AML-193 (cell line): ENCODE results near the gene DDX1.
"Not testable (repeated sequence)": the region's sequence is repeated elsewhere in the genome, so short reads cannot be mapped to it uniquely, and the experiment has no call there.

ENCODE experiments used
- DNase-seq, 2 experiments: peaks; one replicate each; lab custom pipeline; 2025; lab: John Stamatoyannopoulos, UW

DDX1 gene

GRCh38 chr2:15595936-15596335 is 4.3 kb downstream of the DDX1 start:
- DNase-seq: no peak

DNA sequence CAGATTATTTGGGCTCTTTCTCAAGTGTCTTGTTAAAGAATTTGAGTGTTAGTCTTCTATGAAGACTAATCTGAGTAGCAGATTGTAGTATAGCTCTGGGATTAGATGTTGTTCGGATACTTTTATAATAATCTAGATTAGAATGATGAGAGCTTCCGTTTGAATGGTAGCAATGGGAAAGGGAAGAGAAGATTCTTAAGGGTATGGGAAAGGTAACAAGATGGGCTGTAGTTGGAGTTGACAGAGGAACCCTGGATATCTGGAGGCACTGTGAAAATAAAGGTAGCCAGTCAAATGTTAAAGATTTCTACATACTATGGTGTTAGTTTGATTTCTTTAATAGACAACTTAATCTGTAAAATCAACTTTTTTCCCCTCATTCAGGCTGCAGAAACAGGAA is 4.7 kb downstream of the DDX1 start:
- DNase-seq: no peak

- no peak for DNase-seq
These were observed 5.3 kb downstream of the DDX1 start for GRCh38 chr2:15596968-15597367.

DNA sequence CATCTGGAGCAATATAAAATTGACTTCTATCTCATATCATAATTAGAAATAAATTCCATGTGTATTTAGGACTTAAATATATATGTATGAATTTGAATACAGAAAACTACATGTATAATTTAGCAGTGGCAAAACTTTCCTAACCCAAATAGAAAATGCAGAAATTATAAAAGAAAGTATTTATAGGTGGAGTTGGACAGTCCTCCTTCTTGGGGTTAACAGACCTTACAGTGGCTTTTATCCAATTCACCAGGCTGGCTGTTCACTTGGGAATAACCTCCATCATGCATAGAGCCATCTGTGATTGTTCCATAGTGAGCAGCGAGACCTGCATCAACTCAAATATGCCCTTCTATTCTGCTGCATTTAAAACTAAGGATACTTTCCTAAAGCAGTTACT is 8.3 kb downstream of the DDX1 start:
- DNase-seq: no peak

GRCh38 chr2:15601681-15602080 is 10.0 kb downstream of the DDX1 start:
- DNase-seq: no peak

GRCh38 chr2:15602393-15602792 is 10.7 kb downstream of the DDX1 start:
- no peak for DNase-seq

DNA sequence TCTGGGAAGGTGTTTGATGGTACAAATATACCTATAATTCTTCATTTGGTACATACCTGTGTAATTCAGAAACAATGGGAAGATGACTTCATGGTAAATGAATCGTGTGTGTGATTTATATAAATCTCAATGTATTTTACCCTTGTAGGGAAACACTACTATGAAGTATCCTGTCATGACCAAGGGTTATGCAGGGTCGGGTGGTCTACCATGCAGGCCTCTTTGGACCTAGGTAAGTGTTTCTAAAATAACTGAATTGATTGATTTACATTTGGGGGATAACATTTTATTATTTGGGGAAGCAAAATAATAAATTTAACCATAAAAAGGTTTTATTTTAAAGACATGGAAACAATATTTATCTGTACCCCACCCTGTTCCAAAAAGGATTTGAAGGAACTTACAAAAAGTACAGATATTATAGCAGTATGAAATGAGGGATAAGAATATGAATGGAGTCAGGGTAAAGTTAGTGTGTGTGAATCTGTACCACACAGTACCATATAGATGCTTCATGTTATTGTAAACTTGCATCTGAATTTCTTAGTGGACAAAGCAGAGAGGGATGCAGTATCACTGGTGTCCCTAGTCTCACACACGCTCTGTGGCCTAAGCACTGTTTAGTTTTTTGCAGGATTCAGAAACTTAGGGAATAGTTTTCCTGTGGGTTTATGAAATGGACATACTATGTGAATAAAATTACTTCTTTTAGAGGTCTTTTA is 11.5 kb downstream of the DDX1 start:
- DNase-seq: no peak

DNA sequence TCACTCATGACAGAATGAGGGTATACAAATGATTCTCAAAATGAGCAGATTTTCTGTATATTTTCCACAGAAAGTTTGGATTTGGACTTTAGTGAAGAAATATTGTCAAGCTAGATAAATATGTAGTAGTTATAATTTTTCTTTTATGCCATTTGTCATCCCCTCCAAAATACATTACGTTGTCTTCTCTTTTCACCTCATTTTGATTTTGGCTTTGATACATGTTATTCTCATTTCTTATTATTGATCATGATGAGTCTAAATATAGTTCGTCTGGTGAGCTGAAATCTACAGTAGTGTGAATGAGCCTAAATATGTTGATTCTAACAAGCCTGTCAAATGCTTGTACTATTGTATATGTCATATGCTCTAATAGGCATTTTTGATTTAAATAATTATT is 12.3 kb downstream of the DDX1 start:
- no peak for DNase-seq

GRCh38 chr2:15605721-15606120 is 14.1 kb downstream of the DDX1 start:
- no peak for DNase-seq

GRCh38 chr2:15606481-15607441 is 15.1 kb downstream of the DDX1 start:
- no peak for DNase-seq

GRCh38 chr2:15607709-15608391 is 16.2 kb downstream of the DDX1 start:
- no peak for DNase-seq

- DNase-seq: no peak
These were observed 16.7 kb downstream of the DDX1 start for GRCh38 chr2:15608392-15608761.

GRCh38 chr2:15609341-15610042 is 17.8 kb downstream of the DDX1 start:
- no peak for DNase-seq

DNA sequence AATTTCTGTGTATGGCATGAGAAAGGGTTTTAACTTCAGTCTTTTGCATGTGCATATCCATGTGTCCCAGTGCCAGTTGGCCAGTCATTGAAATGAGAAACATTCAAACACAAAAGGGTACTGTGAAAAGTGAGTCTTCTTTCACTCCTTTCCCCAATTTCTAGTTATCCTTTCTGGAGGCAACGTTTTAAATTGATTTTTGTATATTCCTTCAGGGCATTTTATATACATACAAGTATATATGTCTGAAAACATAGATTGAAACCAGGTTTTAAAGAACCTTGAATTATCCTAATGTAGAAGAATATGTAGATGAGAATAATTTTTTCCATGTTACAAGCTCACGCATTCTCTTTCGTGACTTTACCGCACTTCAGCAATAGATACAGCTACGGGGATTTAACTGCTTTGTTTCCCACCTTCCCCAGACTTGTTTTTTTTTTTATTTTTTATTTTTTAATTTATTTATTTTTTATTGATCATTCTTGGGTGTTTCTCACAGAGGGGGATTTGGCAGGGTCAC is 18.8 kb downstream of the DDX1 start:
- no peak for DNase-seq

- DNase-seq: not testable (repeated sequence)
These were observed 20.4 kb downstream of the DDX1 start for GRCh38 chr2:15612101-15612500.

DNA sequence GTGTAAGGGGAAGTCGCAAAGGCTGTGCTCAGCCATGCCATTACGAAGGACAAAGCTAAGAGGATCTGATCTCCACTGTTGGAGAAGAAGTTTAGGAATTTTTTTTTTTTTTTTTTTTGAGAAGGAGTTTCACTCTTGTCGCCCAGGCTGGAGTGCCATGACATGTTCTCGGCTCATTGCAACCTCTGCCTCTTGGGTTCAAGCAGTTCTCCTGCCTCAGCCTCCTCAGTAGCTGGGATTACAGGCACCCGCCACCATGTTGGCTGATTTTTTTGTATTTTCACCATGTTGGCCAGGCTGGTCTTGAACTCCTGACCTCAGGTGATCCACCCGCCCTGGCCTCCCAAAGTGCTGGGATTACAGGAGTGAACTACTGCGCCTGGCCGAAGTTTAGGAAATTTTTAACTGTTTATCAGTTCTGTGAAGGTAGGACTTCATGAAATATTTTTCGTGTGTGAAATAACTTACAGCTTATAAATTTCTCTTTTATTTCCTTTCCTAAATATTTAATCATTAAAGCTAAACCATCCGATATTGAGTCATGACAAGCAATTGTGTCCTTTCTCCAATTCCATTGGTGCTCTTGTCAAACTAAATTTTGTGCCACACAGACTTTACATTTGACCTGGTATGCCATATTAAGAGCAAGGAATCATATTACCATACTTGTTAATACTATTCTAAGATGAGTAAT is 22.2 kb downstream of the DDX1 start:
- no peak for DNase-seq

DNA sequence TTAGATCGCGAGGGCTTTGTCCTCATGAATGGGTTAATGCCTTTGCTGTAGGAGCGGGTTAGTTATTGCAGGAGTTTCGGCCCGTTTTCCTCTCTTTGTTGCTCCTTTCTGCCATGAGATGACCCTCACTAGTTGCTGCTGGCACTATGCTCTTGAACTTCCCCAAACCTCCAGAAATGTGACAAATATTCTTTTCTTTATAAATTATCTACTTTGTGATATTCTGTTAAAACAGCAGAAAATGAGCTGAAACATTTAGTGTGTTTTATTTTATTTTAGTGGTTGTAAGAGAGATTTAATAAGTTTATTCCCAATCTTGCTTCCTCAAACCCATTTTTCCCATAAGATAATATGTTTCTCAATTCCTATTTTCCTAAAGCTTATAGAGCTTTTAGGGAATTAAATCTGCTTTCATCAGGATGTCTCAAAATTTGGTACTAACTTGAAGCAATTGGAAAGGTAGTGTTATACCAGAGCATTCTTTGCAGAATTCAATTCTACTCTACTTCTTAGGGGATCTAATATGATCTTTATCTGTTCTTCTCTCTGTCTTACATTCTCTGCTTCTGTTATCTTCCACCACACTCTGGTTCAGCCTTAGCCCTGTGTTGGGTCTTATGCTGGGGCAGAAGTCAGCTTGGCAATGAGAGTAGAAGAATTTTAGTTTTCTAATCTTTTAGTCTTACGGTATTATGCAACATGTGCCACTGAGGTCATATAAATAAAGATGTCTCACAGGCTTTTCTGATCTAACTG is 23.1 kb downstream of the DDX1 start:
- no peak for DNase-seq

DNA sequence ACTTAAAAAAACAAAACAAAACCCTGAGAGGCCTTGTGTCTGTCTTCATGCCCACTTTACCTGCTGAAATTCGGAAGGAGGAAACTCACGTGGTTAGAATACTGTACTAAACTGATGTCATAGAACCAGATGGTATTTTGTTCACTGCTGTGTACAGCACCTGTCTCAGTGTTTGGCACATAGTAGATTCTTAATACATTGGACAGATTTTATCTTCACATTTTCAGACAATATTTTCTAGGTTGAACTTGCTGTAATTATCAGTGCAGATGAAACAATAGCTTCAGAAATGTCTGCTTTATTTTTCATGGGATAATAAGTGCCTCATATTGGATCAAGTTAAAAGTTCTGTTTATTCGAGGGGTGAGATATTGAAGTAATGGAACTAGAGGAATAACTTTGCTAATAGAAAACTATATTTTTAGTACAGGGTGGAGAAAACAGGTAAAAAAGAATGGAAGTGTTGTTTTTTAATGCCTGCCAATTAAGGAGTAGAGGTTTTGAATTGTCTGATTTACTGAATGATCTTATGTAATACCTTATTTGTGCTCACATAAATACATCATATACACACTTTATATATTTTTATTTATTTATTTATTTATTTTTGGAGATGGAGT is 23.7 kb downstream of the DDX1 start:
- no peak for DNase-seq

DNA sequence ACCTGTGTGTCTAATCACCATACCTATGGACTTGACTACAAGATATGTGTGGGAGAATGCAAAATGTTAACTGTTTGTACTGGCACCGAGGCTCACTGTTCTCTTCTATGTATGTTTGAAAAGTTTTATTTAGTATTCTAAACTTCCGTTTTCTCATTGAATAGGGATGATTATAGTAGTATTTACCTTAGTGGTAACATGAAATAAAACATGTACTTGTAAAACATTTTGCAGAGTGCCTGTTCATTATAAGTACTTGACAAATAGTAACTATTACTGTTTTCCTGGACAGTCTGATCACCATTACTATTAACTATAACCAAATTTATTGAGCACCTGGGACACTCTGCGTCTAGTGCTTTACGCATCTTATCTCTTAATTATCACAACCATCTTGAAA is 24.8 kb downstream of the DDX1 start:
- no peak for DNase-seq
